Measurements from ENCODE around the gene MIA3. TPM values are rescaled to one million over a fixed set of nuclear protein-coding genes. Genes with fewer than 3 reads are reported as not detected.
"Not testable (repeated sequence)": the region's sequence is repeated elsewhere in the genome, so short reads cannot be mapped to it uniquely, and the experiment has no call there.

MIA3 gene
- total and polyA plus RNA-seq, 11 donors = 20.2 to 71.1 (median 58.9) TPM

DNA sequence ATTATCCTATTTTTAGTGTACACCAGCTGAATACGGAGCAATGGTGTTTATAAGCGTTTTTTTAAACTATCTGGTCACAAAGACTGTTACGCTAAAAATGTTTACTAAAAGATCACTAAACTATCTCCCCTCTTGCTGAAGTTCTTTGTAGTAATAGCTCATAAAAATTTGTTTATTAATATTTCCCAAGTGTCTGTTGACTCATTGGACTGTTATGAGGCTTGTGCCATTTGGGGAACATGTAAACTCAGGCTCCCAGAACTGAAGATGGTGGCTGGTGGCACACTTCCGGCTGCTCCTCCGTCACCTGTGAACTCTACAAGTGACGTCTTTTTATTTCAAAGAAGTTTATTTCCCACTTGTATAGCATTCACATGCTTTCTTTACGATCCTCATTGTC is 48.1 kb downstream of the MIA3 start:
- H3K27me3 ChIP-seq = no peaks in the 10 kb centered on the region
- no peak for ATAC-seq
- H3K36me3 ChIP-seq = peaks cover 0 to 87% (median 79%) of the 10 kb centered on the region in 9 donors
- intact Hi-C loops (cut with DNase I) = no loop called here
- H3K4me3 ChIP-seq = no peak overlapping the region
- peak overlapping the region in 1 of 12 donors; percentile 43 for H3K27ac ChIP-seq
- TF ChIP-seq, protein P1, sequence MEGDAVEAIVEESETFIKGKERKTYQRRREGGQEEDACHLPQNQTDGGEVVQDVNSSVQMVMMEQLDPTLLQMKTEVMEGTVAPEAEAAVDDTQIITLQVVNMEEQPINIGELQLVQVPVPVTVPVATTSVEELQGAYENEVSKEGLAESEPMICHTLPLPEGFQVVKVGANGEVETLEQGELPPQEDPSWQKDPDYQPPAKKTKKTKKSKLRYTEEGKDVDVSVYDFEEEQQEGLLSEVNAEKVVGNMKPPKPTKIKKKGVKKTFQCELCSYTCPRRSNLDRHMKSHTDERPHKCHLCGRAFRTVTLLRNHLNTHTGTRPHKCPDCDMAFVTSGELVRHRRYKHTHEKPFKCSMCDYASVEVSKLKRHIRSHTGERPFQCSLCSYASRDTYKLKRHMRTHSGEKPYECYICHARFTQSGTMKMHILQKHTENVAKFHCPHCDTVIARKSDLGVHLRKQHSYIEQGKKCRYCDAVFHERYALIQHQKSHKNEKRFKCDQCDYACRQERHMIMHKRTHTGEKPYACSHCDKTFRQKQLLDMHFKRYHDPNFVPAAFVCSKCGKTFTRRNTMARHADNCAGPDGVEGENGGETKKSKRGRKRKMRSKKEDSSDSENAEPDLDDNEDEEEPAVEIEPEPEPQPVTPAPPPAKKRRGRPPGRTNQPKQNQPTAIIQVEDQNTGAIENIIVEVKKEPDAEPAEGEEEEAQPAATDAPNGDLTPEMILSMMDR (IDR thresholded peaks at IDR 0.05) = no peak
- no peak for TF ChIP-seq POLR2A (IDR thresholded peaks at IDR 0.05)
- 90 to 93% (median 91%) methylated on average over 7 of the region's 7 CpGs for WGBS, 4 donors
- no peaks in the 10 kb centered on the region for H3K9me3 ChIP-seq
- no peaks in the 10 kb centered on the region for H3K4me1 ChIP-seq
- DNase-seq = no peak

DNA sequence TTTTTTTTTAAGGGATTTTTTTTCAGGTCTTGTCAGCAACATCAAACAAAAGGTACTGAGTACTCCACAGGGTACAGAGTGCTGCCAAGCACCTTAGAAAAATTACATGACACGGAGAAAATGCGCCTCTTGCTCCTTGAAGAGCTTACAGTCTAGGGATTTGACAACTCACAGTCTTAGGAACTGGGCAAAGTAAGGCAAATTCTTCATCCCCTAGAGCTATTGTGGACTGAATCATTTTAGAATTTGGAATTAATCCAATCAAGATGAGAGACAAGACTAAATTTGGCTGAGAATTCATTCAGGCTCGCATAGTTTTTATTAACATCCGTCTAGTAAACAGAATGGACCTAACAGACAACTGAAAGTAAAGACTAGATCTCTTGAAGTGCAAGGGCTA is 50.3 kb downstream of the MIA3 start:
- H3K27me3 ChIP-seq; H3K27ac ChIP-seq; intact Hi-C loops (cut with DNase I); H3K4me3 ChIP-seq; H3K9me3 ChIP-seq; H3K4me1 ChIP-seq; DNase-seq: not testable (repeated sequence)
- peak in 2 of 4 donors; percentile 30 to 53 for ATAC-seq
- WGBS, 4 donors = 69 to 79% methylated on average over 2 of the region's 4 CpGs; no CpG with 5 or more reads in 2 of the 4 donors
- peaks cover 0 to 87% (median 79%) of the 10 kb centered on the region in 9 donors for H3K36me3 ChIP-seq

DNA sequence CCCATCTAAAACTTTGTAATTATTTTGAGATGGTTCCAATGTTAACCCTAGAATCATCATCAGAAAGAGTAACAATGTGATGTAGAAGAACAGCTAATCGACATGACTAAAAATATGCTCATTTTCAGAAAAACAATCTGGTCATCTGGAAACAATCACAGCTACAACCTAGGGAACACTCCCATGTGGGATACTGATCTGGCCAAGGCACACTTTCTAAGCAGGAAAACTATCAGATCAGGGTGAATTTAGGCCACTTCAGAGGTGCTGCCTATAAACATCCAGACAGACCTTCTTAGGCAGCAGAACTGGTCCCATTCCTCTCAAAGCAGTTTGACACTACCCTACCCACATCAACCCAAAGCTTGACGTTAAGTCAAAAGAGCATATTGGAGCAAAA is 51.2 kb downstream of the MIA3 start:
- WGBS, 4 donors = 80 to 92% (median 81%) methylated on average over 1 of the region's 2 CpGs; no CpG with 5 or more reads in 1 of the 4 donors
- peaks cover 0 to 87% (median 79%) of the 10 kb centered on the region in 9 donors for H3K36me3 ChIP-seq
- H3K9me3 ChIP-seq; DNase-seq; H3K27ac ChIP-seq; H3K4me1 ChIP-seq; H3K27me3 ChIP-seq; intact Hi-C loops (cut with DNase I); H3K4me3 ChIP-seq: not testable (repeated sequence)
- peak in 2 of 4 donors; percentile 32 to 33 for ATAC-seq

DNA sequence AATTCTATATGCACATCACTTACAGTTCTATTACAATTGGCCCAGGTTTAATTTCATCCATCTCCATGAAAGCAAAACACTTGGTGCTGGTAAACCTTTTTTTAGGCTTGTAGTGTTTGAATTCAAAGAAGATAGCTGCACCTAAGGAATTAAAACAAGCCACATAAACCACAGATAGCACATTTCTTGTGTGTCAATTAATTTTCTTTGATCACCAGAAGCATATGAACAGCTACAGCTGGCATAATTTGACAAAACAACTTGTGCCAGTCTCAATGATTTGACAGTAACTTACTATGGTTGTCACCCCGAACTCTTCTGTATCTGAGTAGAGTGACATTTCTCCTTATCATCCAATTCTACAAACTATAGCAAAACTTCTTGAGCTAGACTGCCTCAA is 52.2 kb downstream of the MIA3 start:
- DNase-seq = no peak
- ATAC-seq = no peak
- Histone ChIP-seq H3K4me1 (no peaks in the 10 kb centered on the region), H3K4me3 (no peak overlapping the region), H3K9me3 (no peaks in the 10 kb centered on the region), H3K27ac (no peak overlapping the region), H3K36me3 (peaks cover 0 to 87% (median 79%) of the 10 kb centered on the region in 9 donors), H3K27me3 (no peaks in the 10 kb centered on the region)
- TF ChIP-seq, protein P1 (IDR thresholded peaks at IDR 0.05) = no peak
- WGBS, 4 donors = 94 to 97% (median 96%) methylated on average over 1 of the region's 1 CpG
- intact Hi-C loops (cut with DNase I) = no loop called here

DNA sequence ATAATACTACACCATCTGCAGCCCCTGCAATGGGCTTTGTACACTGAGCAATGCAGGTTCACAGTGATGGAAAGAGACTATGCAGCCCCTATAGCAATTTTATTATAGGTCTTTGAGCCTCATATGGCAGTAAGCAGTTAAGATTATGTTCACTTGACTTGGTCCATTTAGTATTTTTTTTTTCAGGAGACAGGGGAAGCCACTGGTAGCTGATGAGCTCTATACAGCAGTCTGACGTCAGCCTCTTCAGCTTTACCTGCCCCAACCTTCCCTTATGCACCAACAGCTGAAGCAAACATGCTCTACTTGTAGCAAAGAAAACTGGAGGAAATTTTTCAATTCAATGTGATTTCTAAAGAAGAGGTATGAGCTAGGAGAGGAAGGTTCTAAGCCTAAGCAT is 62.2 kb downstream of the MIA3 start:
- WGBS, 4 donors = 89 to 96% (median 95%) methylated on average over 1 of the region's 1 CpG
- no peak for DNase-seq
- TF ChIP-seq, protein P1 (IDR thresholded peaks at IDR 0.05) = no peak
- no peak for TF ChIP-seq POLR2A (IDR thresholded peaks at IDR 0.05)
- Histone ChIP-seq H3K9me3 (no peaks in the 10 kb centered on the region), H3K4me1 (no peaks in the 10 kb centered on the region), H3K4me3 (no peak overlapping the region), H3K27ac (no peak overlapping the region), H3K27me3 (no peaks in the 10 kb centered on the region), H3K36me3 (peaks cover 0 to 87% (median 31%) of the 10 kb centered on the region in 9 donors)
- ATAC-seq = no peak
- intact Hi-C loops (cut with DNase I) = no loop called here
